ENCODE measurements around the gene TTC34. TPM values are rescaled to one million over a fixed set of nuclear protein-coding genes. Genes with fewer than 3 reads are reported as not detected.

The TTC34 gene
- polyA plus RNA-seq, 1 of the 3 experiments (the other 2 are of a cell fraction) = 0.16 TPM

- no peaks in the 10 kb centered on the region for H3K27me3 ChIP-seq (ENCODE audit: insufficient read depth)
- H2AFZ ChIP-seq (ENCODE audit: low read depth) = no peak overlapping the region
- 76% methylated on average over 14 of the region's 26 CpGs for WGBS (ENCODE audit: low lambda C conversion rate)
- DNase-seq = no peak
- H3K9me2 ChIP-seq = no peaks in the 10 kb centered on the region
- H3K36me3 ChIP-seq (replicated peaks in 1 of 2; ENCODE audit: control insufficient read depth in 1 of 2, insufficient read depth in 2 of 2, low read length in 1 of 2) = no peaks in the 10 kb centered on the region
- H3K9me3 ChIP-seq = no peaks in the 10 kb centered on the region
- no peak overlapping the region for H3K9ac ChIP-seq
- H3K4me3 ChIP-seq (ENCODE audit: low read depth in 2 of 2, low read length in 1 of 2) = no peak overlapping the region
- no peak overlapping the region for H3K4me2 ChIP-seq
- ChIA-PET CTCF (interaction anchor here (0.6 to 1.1 kb wide), 2 partner anchors 23 to 96 kb away, joined by 3 read pairs; no protein-coding TSS in a partner anchor), POLR2A (interaction anchor here (0.8 kb wide), 1 partner anchor 29 kb away, joined by 4 read pairs; no protein-coding TSS in a partner anchor)
- H4K20me1 ChIP-seq (ENCODE audit: insufficient read depth) = no peaks in the 10 kb centered on the region
- H3K4me1 ChIP-seq (ENCODE audit: control insufficient read depth in 1 of 2, insufficient read depth in 2 of 2, low read depth in 1 of 2, low read length in 1 of 2) = peaks cover 0 to 22% of the 10 kb centered on the region in 2 experiments; a peak in 1 of 4 replicates
- H3F3A ChIP-seq (replicated peaks; ENCODE audit: insufficient read depth) = no peaks in the 10 kb centered on the region
- H3K27ac ChIP-seq (ENCODE audit: low read depth in 2 of 2, low read length in 1 of 2) = no peak overlapping the region
- TF ChIP-seq MXI1 (IDR thresholded peaks at IDR 0.05; ENCODE audit: low read depth, low read length) (no peak), USF1 (IDR thresholded peaks at IDR 0.05; ENCODE audit: borderline replicate concordance, low read depth) (no peak), TCF12 (IDR thresholded peaks at IDR 0.05) (no peak)
- H3K79me2 ChIP-seq (ENCODE audit: insufficient read depth) = peaks cover 10% of the 10 kb centered on the region; the same call in 1 of the 2 replicates
These were observed 161.6 kb downstream of the TTC34 start for GRCh38 chr1:2639607-2640521.

- ChIA-PET POLR2A (no interaction called here), CTCF (interaction anchor here (1.1 kb wide), 1 partner anchor 23 kb away, joined by 3 read pairs; no protein-coding TSS in a partner anchor)
- Histone ChIP-seq H3K9me2 (no peaks in the 10 kb centered on the region), H3K4me2 (no peak overlapping the region), H3K36me3 (replicated peaks in 1 of 2; ENCODE audit: control insufficient read depth in 1 of 2, insufficient read depth in 2 of 2, low read length in 1 of 2) (no peaks in the 10 kb centered on the region), H3F3A (replicated peaks; ENCODE audit: insufficient read depth) (no peaks in the 10 kb centered on the region), H3K4me1 (ENCODE audit: control insufficient read depth in 1 of 2, insufficient read depth in 2 of 2, low read depth in 1 of 2, low read length in 1 of 2) (peaks cover 0 to 22% of the 10 kb centered on the region in 2 experiments; a peak in 1 of 4 replicates), H3K9me3 (no peaks in the 10 kb centered on the region), H3K27me3 (ENCODE audit: insufficient read depth) (no peaks in the 10 kb centered on the region), H3K27ac (ENCODE audit: low read depth in 2 of 2, low read length in 1 of 2) (no peak overlapping the region), H2AFZ (ENCODE audit: low read depth) (no peak overlapping the region), H3K9ac (no peak overlapping the region), H4K20me1 (ENCODE audit: insufficient read depth) (no peaks in the 10 kb centered on the region), H3K79me2 (ENCODE audit: insufficient read depth) (peaks cover 10% of the 10 kb centered on the region; the same call in 1 of the 2 replicates), H3K4me3 (ENCODE audit: low read depth in 2 of 2, low read length in 1 of 2) (no peak overlapping the region)
- WGBS (ENCODE audit: low lambda C conversion rate) = 30% methylated on average over 6 of the region's 11 CpGs
- TF ChIP-seq FOSL2 (IDR thresholded peaks at IDR 0.05; ENCODE audit: borderline replicate concordance, low read depth) (no peak), PBX3 (IDR thresholded peaks at IDR 0.05) (no peak), GABPA (IDR thresholded peaks at IDR 0.05; ENCODE audit: low read depth) (no peak)
- peak; percentile 39 for DNase-seq
These were observed 162.3 kb downstream of the TTC34 start for GRCh38 chr1:2639203-2639602.
